Stimulated activated CD4-positive, alpha-beta T cell treated with anti-CD3 and anti-CD28 coated beads, Interleukin-15, amount 100 ng/mL, for 48 hours (primary cell): ENCODE results near the gene CTLA4.
"Not testable (repeated sequence)": the region's sequence is repeated elsewhere in the genome, so short reads cannot be mapped to it uniquely, and the experiment has no call there.

Source experiments
- DNase-seq, 2 donors: peaks; one replicate each; pipeline ENCODE4 v3.0.0-alpha.2; 2020; ENCODE audit warnings: low read depth in 2 of 2

The CTLA4 gene

GRCh38 chr2:203857656-203858055 is 9.9 kb upstream of the CTLA4 start:
- DNase-seq, result no peak

GRCh38 chr2:203858176-203858575 is 9.4 kb upstream of the CTLA4 start:
- DNase-seq, result no peak

- DNase-seq, result no peak
Measured at GRCh38 chr2:203859030-203859789, 8.4 kb upstream of the CTLA4 start.

GRCh38 chr2:203861197-203861596 is 6.4 kb upstream of the CTLA4 start:
- DNase-seq, result no peak

GRCh38 chr2:203861607-203862006 is 6.0 kb upstream of the CTLA4 start:
- DNase-seq, result no peak

- DNase-seq, result no peak
Measured at GRCh38 chr2:203869223-203870042, 1.9 kb downstream of the CTLA4 start.

GRCh38 chr2:203870481-203870880 is 2.9 kb downstream of the CTLA4 start:
- no peak for DNase-seq

GRCh38 chr2:203870941-203871340 is 3.4 kb downstream of the CTLA4 start:
- no peak for DNase-seq

- no peak for DNase-seq
Measured at GRCh38 chr2:203871371-203871983, 3.9 kb downstream of the CTLA4 start.

GRCh38 chr2:203873461-203873860 is 5.9 kb downstream of the CTLA4 start:
- no peak for DNase-seq

- DNase-seq, result no peak
Measured at GRCh38 chr2:203873921-203874631, 6.5 kb downstream of the CTLA4 start.

- DNase-seq, result no peak
Measured at GRCh38 chr2:203875471-203875870, 7.9 kb downstream of the CTLA4 start.

GRCh38 chr2:203876328-203876727 is 8.8 kb downstream of the CTLA4 start:
- DNase-seq, result no peak

- DNase-seq, result no peak
Measured at GRCh38 chr2:203878063-203878462, 10.5 kb downstream of the CTLA4 start.

GRCh38 chr2:203880557-203881125 is 13.1 kb downstream of the CTLA4 start:
- DNase-seq, result no peak

- not testable (repeated sequence) for DNase-seq
Measured at GRCh38 chr2:203881185-203881584, 13.6 kb downstream of the CTLA4 start.

GRCh38 chr2:203882551-203882950 is 15.0 kb downstream of the CTLA4 start:
- no peak for DNase-seq

GRCh38 chr2:203886661-203887151 is 19.1 kb downstream of the CTLA4 start:
- peak in 1 of 2 donors; percentile 49 for DNase-seq

- no peak for DNase-seq
Measured at GRCh38 chr2:203887677-203888076, 20.1 kb downstream of the CTLA4 start.

GRCh38 chr2:203889542-203889941 is 22.0 kb downstream of the CTLA4 start:
- DNase-seq, result no peak

- DNase-seq, result no peak
Measured at GRCh38 chr2:203889944-203890343, 22.4 kb downstream of the CTLA4 start.
